Measurements from ENCODE around the gene TFF2. TPM values are rescaled to one million over a fixed set of nuclear protein-coding genes. Genes with fewer than 3 reads are reported as not detected.

TFF2 gene
- polyA plus RNA-seq, 3 donors = not detected

DNA sequence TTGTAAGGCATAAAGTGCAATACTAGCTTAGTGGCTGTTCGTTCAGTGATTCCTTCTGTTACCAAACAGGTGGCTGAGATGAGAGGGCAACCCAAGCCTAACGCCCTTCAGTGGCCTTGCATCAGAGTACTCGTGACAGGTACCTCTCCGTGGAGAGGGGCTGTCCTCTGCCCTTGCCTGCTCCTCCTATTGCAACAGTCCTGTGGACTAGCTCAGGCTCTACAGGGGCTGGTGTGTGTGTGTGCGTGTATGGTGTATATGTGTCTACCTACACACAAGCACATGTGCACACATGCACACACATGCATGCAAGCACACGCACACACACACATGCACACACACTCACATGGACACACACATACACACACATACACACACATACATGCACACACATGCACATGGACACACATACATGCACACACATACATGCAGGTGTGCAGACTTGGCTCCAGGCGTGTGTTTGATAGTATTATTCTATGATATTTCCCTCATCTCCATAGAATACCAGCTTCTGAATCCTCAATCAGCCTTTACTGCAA lies 50.7 kb downstream of the TFF2 start:
- Mint-ChIP-seq H3K27ac (no peak overlapping the region), H3K27me3 (ENCODE audit: low read depth in 3 of 3) (peaks cover 3 to 4% (median 4%) of the 10 kb centered on the region in 3 donors), H3K4me1 (peaks cover 18% of the 10 kb centered on the region), H3K9me3 (peaks cover 0 to 1% (median 0%) of the 10 kb centered on the region in 7 donors), H3K4me3 (no peak overlapping the region), H3K36me3 (peaks cover 2 to 15% of the 10 kb centered on the region in 2 donors)
- peaks cover 16 to 21% of the 10 kb centered on the region in 2 donors for H3K4me1 ChIP-seq (ENCODE audit: control insufficient read depth in 1 of 2, insufficient read depth in 2 of 2, low read length in 2 of 2)
- no peaks in the 10 kb centered on the region for H3K9me3 ChIP-seq (replicated peaks in 1 of 2; ENCODE audit: control insufficient read depth in 1 of 2, insufficient read depth in 1 of 2, low read length in 2 of 2)
- H2AFZ ChIP-seq (ENCODE audit: insufficient read depth, low read depth, low read length, poor library complexity, severe bottlenecking) = no peak overlapping the region
- no peak overlapping the region for H3K4me2 ChIP-seq (replicated peaks; ENCODE audit: extremely low read depth, low read length, poor library complexity, severe bottlenecking)
- no peaks in the 10 kb centered on the region for H3K79me2 ChIP-seq (ENCODE audit: insufficient read depth, low read length)
- H3K4me3 ChIP-seq (replicated peaks in 1 of 3; ENCODE audit: low read depth in 2 of 3, low read length in 3 of 3) = no peak overlapping the region
- H3K27me3 ChIP-seq (ENCODE audit: control insufficient read depth in 2 of 2, insufficient read depth in 2 of 2, low read length in 2 of 2) = no peaks in the 10 kb centered on the region
- intact Hi-C loops (cut with micrococcal nuclease) = loop anchor here in 1 of 2 donors (10.0 kb wide), 1 partner anchor 225 kb away; no protein-coding TSS in a partner anchor
- no peaks in the 10 kb centered on the region for H4K20me1 ChIP-seq (ENCODE audit: insufficient read depth, low read length)
- DNase-seq = no peak
- peak overlapping the region; percentile 43 for H3K9ac ChIP-seq (ENCODE audit: insufficient read depth, low read length, poor library complexity, severe bottlenecking)
- TF ChIP-seq, protein P1, sequence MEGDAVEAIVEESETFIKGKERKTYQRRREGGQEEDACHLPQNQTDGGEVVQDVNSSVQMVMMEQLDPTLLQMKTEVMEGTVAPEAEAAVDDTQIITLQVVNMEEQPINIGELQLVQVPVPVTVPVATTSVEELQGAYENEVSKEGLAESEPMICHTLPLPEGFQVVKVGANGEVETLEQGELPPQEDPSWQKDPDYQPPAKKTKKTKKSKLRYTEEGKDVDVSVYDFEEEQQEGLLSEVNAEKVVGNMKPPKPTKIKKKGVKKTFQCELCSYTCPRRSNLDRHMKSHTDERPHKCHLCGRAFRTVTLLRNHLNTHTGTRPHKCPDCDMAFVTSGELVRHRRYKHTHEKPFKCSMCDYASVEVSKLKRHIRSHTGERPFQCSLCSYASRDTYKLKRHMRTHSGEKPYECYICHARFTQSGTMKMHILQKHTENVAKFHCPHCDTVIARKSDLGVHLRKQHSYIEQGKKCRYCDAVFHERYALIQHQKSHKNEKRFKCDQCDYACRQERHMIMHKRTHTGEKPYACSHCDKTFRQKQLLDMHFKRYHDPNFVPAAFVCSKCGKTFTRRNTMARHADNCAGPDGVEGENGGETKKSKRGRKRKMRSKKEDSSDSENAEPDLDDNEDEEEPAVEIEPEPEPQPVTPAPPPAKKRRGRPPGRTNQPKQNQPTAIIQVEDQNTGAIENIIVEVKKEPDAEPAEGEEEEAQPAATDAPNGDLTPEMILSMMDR (IDR thresholded peaks at IDR 0.05) = no peak
- WGBS (ENCODE audit: insufficient coverage) = 100% methylated on average over 2 of the region's 7 CpGs
- H3K27ac ChIP-seq (ENCODE audit: low read depth in 1 of 2, low read length in 2 of 2) = no peak overlapping the region
- no peaks in the 10 kb centered on the region for H3K36me3 ChIP-seq (replicated peaks in 1 of 2; ENCODE audit: control insufficient read depth in 1 of 2, insufficient read depth in 2 of 2, low read length in 2 of 2)

DNA sequence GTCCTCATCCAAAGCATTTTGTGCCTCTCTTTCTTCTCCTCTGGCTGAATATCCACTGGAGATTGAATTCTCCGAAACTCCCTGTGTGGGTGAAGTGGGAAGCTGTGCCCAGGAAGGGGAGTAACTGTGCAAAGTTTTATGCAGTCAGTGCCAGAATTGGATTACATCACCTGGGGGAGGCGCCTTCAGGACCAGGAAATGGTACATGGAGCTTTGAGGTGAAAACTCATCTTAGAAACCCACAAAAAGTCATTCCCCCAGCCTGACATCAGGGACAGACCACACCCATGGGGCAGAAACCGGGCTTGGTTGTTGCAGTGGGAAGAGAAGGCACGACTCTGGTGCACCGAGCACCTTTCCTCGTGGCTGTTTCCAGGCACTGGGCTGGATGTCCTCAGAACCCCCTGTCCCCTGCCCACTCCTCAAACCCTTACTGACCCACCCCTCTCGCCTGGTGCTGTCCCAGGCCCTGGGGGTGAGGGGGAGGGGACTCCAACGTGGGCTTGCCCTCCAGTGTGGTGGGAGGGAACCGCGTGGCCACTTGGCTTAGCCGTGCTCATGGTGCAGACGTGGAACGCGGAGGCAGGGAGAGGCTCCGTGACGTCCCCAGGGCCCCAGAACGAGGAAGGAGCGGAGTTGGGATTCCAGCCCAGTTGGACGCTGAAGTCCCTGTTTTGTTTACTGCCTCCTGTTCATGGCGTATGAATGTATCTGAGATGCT lies 51.3 kb downstream of the TFF2 start:
- H3K4me1 ChIP-seq (ENCODE audit: control insufficient read depth in 1 of 2, insufficient read depth in 2 of 2, low read length in 2 of 2) = peaks cover 16 to 21% of the 10 kb centered on the region in 2 donors
- H3K27ac Mint-ChIP-seq = peak overlapping the region in 1 of 7 donors; percentile 57
- no peaks in the 10 kb centered on the region for H3K9me3 ChIP-seq (replicated peaks in 1 of 2; ENCODE audit: control insufficient read depth in 1 of 2, insufficient read depth in 1 of 2, low read length in 2 of 2)
- no peak overlapping the region for H3K4me3 Mint-ChIP-seq
- peaks cover 2 to 7% (median 3%) of the 10 kb centered on the region in 3 donors for H3K27me3 Mint-ChIP-seq (ENCODE audit: low read depth in 3 of 3)
- H2AFZ ChIP-seq (ENCODE audit: insufficient read depth, low read depth, low read length, poor library complexity, severe bottlenecking) = no peak overlapping the region
- no peak for DNase-seq
- peak overlapping the region; percentile 43 for H3K9ac ChIP-seq (ENCODE audit: insufficient read depth, low read length, poor library complexity, severe bottlenecking)
- no peaks in the 10 kb centered on the region for H4K20me1 ChIP-seq (ENCODE audit: insufficient read depth, low read length)
- no peaks in the 10 kb centered on the region for H3K27me3 ChIP-seq (ENCODE audit: control insufficient read depth in 2 of 2, insufficient read depth in 2 of 2, low read length in 2 of 2)
- no peak overlapping the region for H3K4me3 ChIP-seq (replicated peaks in 1 of 3; ENCODE audit: low read depth in 2 of 3, low read length in 3 of 3)
- no peak overlapping the region for H3K4me2 ChIP-seq (replicated peaks; ENCODE audit: extremely low read depth, low read length, poor library complexity, severe bottlenecking)
- intact Hi-C loops (cut with micrococcal nuclease) = loop anchor here in 1 of 2 donors (10.0 kb wide), 1 partner anchor 225 kb away; no protein-coding TSS in a partner anchor
- H3K9me3 Mint-ChIP-seq = peaks cover 0 to 1% (median 0%) of the 10 kb centered on the region in 7 donors
- H3K79me2 ChIP-seq (ENCODE audit: insufficient read depth, low read length) = no peaks in the 10 kb centered on the region
- no peak overlapping the region for H3K27ac ChIP-seq (ENCODE audit: low read depth in 1 of 2, low read length in 2 of 2)
- H3K36me3 ChIP-seq (replicated peaks in 1 of 2; ENCODE audit: control insufficient read depth in 1 of 2, insufficient read depth in 2 of 2, low read length in 2 of 2) = no peaks in the 10 kb centered on the region
- TF ChIP-seq, protein P1 (IDR thresholded peaks at IDR 0.05) = no peak
- peaks cover 18% of the 10 kb centered on the region for H3K4me1 Mint-ChIP-seq
- 88% methylated on average over 12 of the region's 20 CpGs for WGBS (ENCODE audit: insufficient coverage)
- peaks cover 2 to 19% of the 10 kb centered on the region in 2 donors for H3K36me3 Mint-ChIP-seq

Measured in CD14-positive monocyte (primary cell).